Adipocyte (in vitro differentiated cells): ENCODE data around the gene KCNA2.

Experiments
- DNase-seq: peaks from one replicate; pipeline ENCODE4 v3.0.0-alpha.2; 2015; ENCODE audit warnings: low read depth
- H3K27me3 ChIP-seq: replicated peaks from 2 replicates; pipeline ENCODE4 v1.7.0; 2013; ENCODE audit warnings: mild to moderate bottlenecking, low read length, moderate library complexity; ENCODE audit not compliant: control insufficient read depth, insufficient read depth
- H3K36me3 ChIP-seq: 2 replicates; pipeline ENCODE4 v1.7.0; 2013; ENCODE audit warnings: low read length, mild to moderate bottlenecking, moderate library complexity; ENCODE audit not compliant: control insufficient read depth, insufficient read depth, severe bottlenecking
- H3K4me1 ChIP-seq: 2 replicates; pipeline ENCODE4 v1.7.0; 2013; ENCODE audit warnings: mild to moderate bottlenecking, low read length, moderate library complexity; ENCODE audit not compliant: control insufficient read depth, insufficient read depth
- H3K4me3 ChIP-seq: 2 replicates; pipeline ENCODE4 v1.7.0; 2013; ENCODE audit warnings: mild to moderate bottlenecking, low read length, moderate library complexity
- H3K9ac ChIP-seq: 2 replicates; pipeline ENCODE4 v1.7.0; 2013; ENCODE audit warnings: mild to moderate bottlenecking, low read length, moderate library complexity
- H3K9me3 ChIP-seq: 2 replicates; pipeline ENCODE4 v1.7.0; 2013; ENCODE audit warnings: mild to moderate bottlenecking, low read length, moderate library complexity; ENCODE audit not compliant: control insufficient read depth

The KCNA2 gene

GRCh38 chr1:110637475-110637874 lies 31.3 kb upstream of the KCNA2 start:
- no peak for DNase-seq
- peaks cover 26% of the 10 kb centered on the region for H3K27me3 ChIP-seq
- no peak overlapping the region for H3K9ac ChIP-seq
- H3K4me3 ChIP-seq = no peak overlapping the region
- no peaks in the 10 kb centered on the region for H3K36me3 ChIP-seq
- H3K4me1 ChIP-seq = peaks cover 18% of the 10 kb centered on the region
- H3K9me3 ChIP-seq = no peaks in the 10 kb centered on the region

- Histone ChIP-seq H3K4me1 (peaks cover 18% of the 10 kb centered on the region), H3K27me3 (peaks cover 38% of the 10 kb centered on the region), H3K4me3 (no peak overlapping the region), H3K36me3 (no peaks in the 10 kb centered on the region), H3K9ac (no peak overlapping the region), H3K9me3 (no peaks in the 10 kb centered on the region)
- no peak for DNase-seq
Measured at GRCh38 chr1:110636149-110636935, 30.2 kb upstream of the KCNA2 start.

- DNase-seq = no peak
- no peak overlapping the region for H3K9ac ChIP-seq
Measured at GRCh38 chr1:110635434-110635833, 29.3 kb upstream of the KCNA2 start.

GRCh38 chr1:110634455-110635311 lies 28.5 kb upstream of the KCNA2 start:
- Histone ChIP-seq H3K36me3 (no peaks in the 10 kb centered on the region), H3K9me3 (no peaks in the 10 kb centered on the region), H3K4me3 (no peak overlapping the region), H3K4me1 (peaks cover 12% of the 10 kb centered on the region), H3K27me3 (peaks cover 46% of the 10 kb centered on the region), H3K9ac (no peak overlapping the region)
- peak; percentile 47 for DNase-seq

More at GRCh38 chr1:110635434-110635833, 29.3 kb upstream of the KCNA2 start:
- Histone ChIP-seq H3K27me3 (peaks cover 45% of the 10 kb centered on the region), H3K4me1 (peaks cover 18% of the 10 kb centered on the region), H3K4me3 (no peak overlapping the region), H3K9me3 (no peaks in the 10 kb centered on the region), H3K36me3 (no peaks in the 10 kb centered on the region)

GRCh38 chr1:110634086-110634454 lies 27.9 kb upstream of the KCNA2 start:
- no peak for DNase-seq
- Histone ChIP-seq H3K27me3 (peaks cover 50% of the 10 kb centered on the region), H3K4me1 (peaks cover 12% of the 10 kb centered on the region), H3K9ac (no peak overlapping the region), H3K36me3 (no peaks in the 10 kb centered on the region), H3K9me3 (no peaks in the 10 kb centered on the region), H3K4me3 (no peak overlapping the region)

- Histone ChIP-seq H3K36me3 (no peaks in the 10 kb centered on the region), H3K4me3 (no peak overlapping the region)
Measured at GRCh38 chr1:110633646-110634030, 27.5 kb upstream of the KCNA2 start.

GRCh38 chr1:110631836-110632620 lies 25.9 kb upstream of the KCNA2 start:
- no peaks in the 10 kb centered on the region for H3K36me3 ChIP-seq
- peaks cover 12% of the 10 kb centered on the region for H3K4me1 ChIP-seq
- peaks cover 48% of the 10 kb centered on the region for H3K27me3 ChIP-seq
- no peak for DNase-seq
- no peaks in the 10 kb centered on the region for H3K9me3 ChIP-seq
- H3K4me3 ChIP-seq = no peak overlapping the region
- no peak overlapping the region for H3K9ac ChIP-seq

More at GRCh38 chr1:110633646-110634030, 27.5 kb upstream of the KCNA2 start:
- Histone ChIP-seq H3K4me1 (peaks cover 12% of the 10 kb centered on the region), H3K9me3 (no peaks in the 10 kb centered on the region), H3K27me3 (peaks cover 50% of the 10 kb centered on the region), H3K9ac (no peak overlapping the region)
- DNase-seq = no peak

GRCh38 chr1:110630839-110631663 lies 24.9 kb upstream of the KCNA2 start:
- Histone ChIP-seq H3K4me3 (no peak overlapping the region), H3K9ac (no peak overlapping the region), H3K9me3 (no peaks in the 10 kb centered on the region), H3K4me1 (peaks cover 12% of the 10 kb centered on the region), H3K27me3 (peaks cover 52% of the 10 kb centered on the region), H3K36me3 (no peaks in the 10 kb centered on the region)
- peak; percentile 72 for DNase-seq

GRCh38 chr1:110628323-110629105 lies 22.4 kb upstream of the KCNA2 start:
- no peaks in the 10 kb centered on the region for H3K9me3 ChIP-seq
- no peak overlapping the region for H3K4me3 ChIP-seq
- H3K36me3 ChIP-seq = no peaks in the 10 kb centered on the region
- no peak for DNase-seq
- no peaks in the 10 kb centered on the region for H3K4me1 ChIP-seq
- H3K27me3 ChIP-seq = peaks cover 42% of the 10 kb centered on the region
- H3K9ac ChIP-seq = no peak overlapping the region

GRCh38 chr1:110627764-110628163 lies 21.6 kb upstream of the KCNA2 start:
- no peak for DNase-seq
- no peaks in the 10 kb centered on the region for H3K4me1 ChIP-seq
- peaks cover 37% of the 10 kb centered on the region for H3K27me3 ChIP-seq
- no peak overlapping the region for H3K9ac ChIP-seq
- H3K4me3 ChIP-seq = no peak overlapping the region
- peaks cover 4% of the 10 kb centered on the region for H3K9me3 ChIP-seq
- H3K36me3 ChIP-seq = no peaks in the 10 kb centered on the region
